ENCODE measurements around the gene RABAC1.

The RABAC1 gene

DNA sequence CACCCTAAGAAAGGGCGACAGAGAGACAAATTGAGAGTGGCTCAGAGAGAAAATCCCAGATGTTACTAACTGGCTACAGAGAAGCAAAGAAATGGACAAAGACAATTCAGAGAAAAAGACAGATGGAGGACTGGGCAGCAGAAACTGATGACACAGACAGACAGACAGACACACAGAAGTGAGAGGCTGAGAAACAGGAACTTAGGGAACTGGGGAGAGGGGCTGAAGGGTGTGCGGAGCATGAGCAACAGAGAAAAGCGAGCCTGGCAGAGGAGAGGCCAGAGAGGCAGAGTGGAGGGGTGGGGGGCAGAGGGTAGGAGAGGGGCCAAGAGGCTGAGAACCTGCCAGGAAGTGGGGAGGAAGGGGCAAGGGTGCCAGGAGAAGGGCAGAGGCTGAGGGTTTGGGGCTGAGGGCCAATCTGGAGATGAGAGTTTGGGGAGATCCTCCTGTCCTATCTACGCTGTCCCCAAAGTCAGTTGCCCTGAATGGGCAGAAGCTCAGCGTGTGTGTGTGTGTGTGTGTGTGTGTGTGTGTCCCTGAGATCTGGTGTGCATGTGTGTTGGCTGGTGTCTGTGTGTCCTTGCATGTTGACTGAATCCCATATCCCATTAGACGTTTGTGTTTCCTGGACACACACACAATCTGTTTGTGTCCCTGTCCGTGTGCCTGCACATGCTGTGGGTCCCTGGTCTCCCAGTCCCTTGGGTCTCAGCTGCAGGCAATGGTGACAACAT, 25.3 kb downstream of the RABAC1 start:
- Histone ChIP-seq H3K27ac (ENCODE audit: low read depth, low read length) (no peak overlapping the region), H3K27me3 (ENCODE audit: control insufficient read depth, insufficient read depth, low read length) (peaks cover 94% of the 10 kb centered on the region)

DNA sequence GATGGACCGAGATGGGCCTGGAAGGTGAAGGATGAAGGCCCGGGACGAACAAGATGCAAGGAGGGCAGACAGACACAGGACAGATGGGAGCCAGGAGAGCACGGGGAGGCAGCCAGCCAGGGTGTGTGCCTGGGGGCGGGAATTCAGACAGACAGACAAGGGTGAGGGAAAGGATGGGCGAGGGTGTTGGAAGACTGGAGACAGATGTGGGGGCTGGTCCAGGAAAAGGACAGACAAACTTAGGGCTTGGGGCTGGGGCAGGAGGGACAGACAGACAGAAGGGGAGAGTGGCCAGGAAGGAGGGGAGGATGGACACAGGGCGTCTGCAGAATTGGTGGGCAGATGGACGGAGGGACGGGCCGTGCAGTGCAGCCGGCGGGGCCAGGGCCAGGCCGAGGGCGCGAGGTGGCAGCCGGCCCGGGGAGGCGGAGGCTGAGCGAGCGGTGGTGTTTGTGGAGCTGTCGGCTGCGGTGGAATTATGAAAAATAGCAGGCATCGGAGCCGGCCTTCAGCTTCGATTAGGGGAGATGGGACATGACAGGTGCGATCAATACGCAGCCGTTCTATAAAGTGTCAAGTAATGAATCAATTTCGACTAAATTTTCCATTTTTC, 26.3 kb downstream of the RABAC1 start:
- peaks cover 26% of the 10 kb centered on the region for H3K4me1 ChIP-seq (ENCODE audit: control insufficient read depth, insufficient read depth, low read length)
- no peak overlapping the region for H3K27ac ChIP-seq (ENCODE audit: low read depth, low read length)
- H3K36me3 ChIP-seq (ENCODE audit: control insufficient read depth, insufficient read depth, low read length) = no peaks in the 10 kb centered on the region
- H3K4me3 ChIP-seq (ENCODE audit: low read depth, low read length) = no peak overlapping the region
- H3K9me3 ChIP-seq (ENCODE audit: control insufficient read depth, insufficient read depth, low read depth, low read length) = no peaks in the 10 kb centered on the region
- peaks cover 99% of the 10 kb centered on the region for H3K27me3 ChIP-seq (ENCODE audit: control insufficient read depth, insufficient read depth, low read length)
- H3K9ac ChIP-seq (ENCODE audit: low read length) = no peak overlapping the region

More for the DNA sequence above, 25.3 kb downstream of the RABAC1 start:
- Histone ChIP-seq H3K9me3 (ENCODE audit: control insufficient read depth, insufficient read depth, low read depth, low read length) (no peaks in the 10 kb centered on the region), H3K4me1 (ENCODE audit: control insufficient read depth, insufficient read depth, low read length) (peaks cover 24% of the 10 kb centered on the region), H3K36me3 (ENCODE audit: control insufficient read depth, insufficient read depth, low read length) (no peaks in the 10 kb centered on the region), H3K4me3 (ENCODE audit: low read depth, low read length) (no peak overlapping the region), H3K9ac (ENCODE audit: low read length) (no peak overlapping the region)

DNA sequence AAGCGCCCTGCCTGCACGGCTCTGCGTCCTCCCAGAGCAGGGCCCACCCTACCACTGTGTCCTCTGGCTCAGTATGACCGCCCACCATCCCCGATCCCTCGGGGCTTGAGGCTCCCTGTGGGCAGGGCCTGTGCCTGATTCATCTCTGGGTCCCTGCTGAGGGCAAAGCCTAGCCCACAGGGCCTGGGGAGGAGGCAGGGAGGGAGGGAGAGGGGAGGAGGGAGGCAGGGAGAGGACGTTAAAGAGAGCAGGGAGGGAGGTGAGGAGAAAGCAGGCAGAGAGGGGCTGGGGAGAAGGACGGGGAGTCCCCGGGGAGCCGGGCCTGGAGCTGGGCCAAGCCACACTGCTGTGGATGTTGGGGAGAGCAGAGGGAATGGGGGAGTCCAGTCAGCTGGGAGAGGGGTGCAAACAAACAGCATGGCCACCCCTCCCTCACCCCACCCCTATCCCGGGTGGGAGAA, 26.8 kb downstream of the RABAC1 start:
- Histone ChIP-seq H3K9me3 (ENCODE audit: control insufficient read depth, insufficient read depth, low read depth, low read length) (no peaks in the 10 kb centered on the region), H3K4me3 (ENCODE audit: low read depth, low read length) (0 out of 2 replicates have a peak overlapping the region, but pooled peaks have one; percentile 2), H3K27ac (ENCODE audit: low read depth, low read length) (no peak overlapping the region), H3K27me3 (ENCODE audit: control insufficient read depth, insufficient read depth, low read length) (peaks cover 98% of the 10 kb centered on the region), H3K9ac (ENCODE audit: low read length) (no peak overlapping the region), H3K4me1 (ENCODE audit: control insufficient read depth, insufficient read depth, low read length) (peaks cover 26% of the 10 kb centered on the region), H3K36me3 (ENCODE audit: control insufficient read depth, insufficient read depth, low read length) (no peaks in the 10 kb centered on the region)

DNA sequence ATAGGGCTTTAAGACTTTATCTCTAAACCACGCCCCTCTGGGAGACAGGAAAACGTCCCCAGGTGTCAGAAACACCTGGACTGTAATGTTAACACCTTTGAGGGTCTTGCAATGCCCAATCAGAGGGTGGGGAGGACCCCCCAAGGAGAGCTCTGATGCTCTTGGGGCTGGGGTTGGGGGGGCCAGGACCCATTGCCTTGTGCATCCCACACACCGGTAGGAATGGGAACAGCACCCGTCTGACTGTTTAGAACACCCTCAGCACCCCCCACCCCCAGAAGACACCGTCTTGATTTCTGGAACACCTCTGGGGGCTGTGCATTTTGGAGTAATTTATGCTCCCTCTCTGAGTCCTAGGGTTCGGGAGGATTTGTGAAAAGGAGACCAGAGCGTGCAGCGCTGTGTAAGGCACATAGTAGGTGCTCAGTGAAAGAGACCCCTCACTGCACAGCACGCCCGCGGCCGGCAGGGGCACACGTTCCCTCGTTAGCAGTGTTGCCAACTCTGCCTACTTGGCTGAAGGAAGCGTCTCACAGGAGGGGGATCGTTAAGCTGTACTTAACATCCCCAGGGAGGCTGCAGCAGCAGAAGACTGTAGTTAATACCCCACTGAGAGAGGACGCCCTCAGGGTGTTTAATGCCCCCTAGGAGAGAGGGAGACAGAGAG, 28.1 kb downstream of the RABAC1 start:
- H3K27me3 ChIP-seq (ENCODE audit: control insufficient read depth, insufficient read depth, low read length) = peaks cover 98% of the 10 kb centered on the region
- peaks cover 26% of the 10 kb centered on the region for H3K4me1 ChIP-seq (ENCODE audit: control insufficient read depth, insufficient read depth, low read length)
- no peak overlapping the region for H3K9ac ChIP-seq (ENCODE audit: low read length)
- no peak overlapping the region for H3K27ac ChIP-seq (ENCODE audit: low read depth, low read length)
- no peaks in the 10 kb centered on the region for H3K36me3 ChIP-seq (ENCODE audit: control insufficient read depth, insufficient read depth, low read length)
- no peak overlapping the region for H3K4me3 ChIP-seq (ENCODE audit: low read depth, low read length)
- no peaks in the 10 kb centered on the region for H3K9me3 ChIP-seq (ENCODE audit: control insufficient read depth, insufficient read depth, low read depth, low read length)

DNA sequence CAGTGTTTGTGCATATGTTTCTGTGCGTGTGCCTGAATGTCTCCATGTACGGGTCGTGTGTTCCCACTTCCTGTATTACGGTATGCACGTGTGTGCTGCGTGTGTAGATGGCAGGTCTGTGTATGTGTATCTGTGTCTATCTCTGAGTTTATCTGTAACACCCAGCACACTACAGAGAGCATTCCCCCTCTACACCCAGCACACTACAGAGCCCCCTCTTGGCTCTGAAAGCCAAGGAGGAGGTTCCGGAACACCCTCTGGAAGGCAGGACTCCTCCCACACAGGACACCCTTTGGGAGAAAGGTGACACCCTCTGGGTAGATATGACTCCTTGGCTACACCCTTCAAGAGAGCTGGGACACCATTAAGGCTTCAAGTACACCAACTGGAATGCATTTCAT, 28.8 kb downstream of the RABAC1 start:
- peaks cover 98% of the 10 kb centered on the region for H3K27me3 ChIP-seq (ENCODE audit: control insufficient read depth, insufficient read depth, low read length)
- no peak overlapping the region for H3K27ac ChIP-seq (ENCODE audit: low read depth, low read length)
- no peak overlapping the region for H3K9ac ChIP-seq (ENCODE audit: low read length)

DNA sequence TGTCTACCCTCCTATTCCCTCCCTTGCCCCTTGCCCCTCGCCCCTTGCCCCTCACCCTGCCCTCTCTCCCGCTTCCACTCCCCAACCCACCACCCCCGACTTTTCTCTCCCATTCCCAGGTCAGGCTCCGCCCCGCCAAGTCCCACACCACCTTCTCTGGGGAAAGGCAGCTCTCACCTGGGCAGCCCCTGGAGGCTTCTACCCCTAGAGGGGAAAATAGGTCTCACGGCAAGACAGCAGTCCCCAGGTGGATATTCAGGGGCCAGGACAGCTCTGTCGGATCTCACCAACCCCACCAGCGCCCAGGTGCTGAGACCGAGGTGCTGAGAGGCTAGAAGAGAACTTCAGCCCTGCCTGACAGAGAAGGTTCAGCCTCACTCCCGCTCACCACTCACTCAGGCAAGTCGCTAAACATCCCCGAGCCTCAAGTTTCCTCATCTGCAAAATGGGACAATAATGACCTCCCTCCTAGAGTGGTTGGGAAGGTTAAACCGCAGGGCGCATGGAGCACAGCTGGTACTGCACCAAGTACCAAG, 29.5 kb downstream of the RABAC1 start:
- Histone ChIP-seq H3K9ac (ENCODE audit: low read length) (no peak overlapping the region), H3K36me3 (ENCODE audit: control insufficient read depth, insufficient read depth, low read length) (no peaks in the 10 kb centered on the region), H3K4me3 (ENCODE audit: low read depth, low read length) (no peak overlapping the region), H3K9me3 (ENCODE audit: control insufficient read depth, insufficient read depth, low read depth, low read length) (no peaks in the 10 kb centered on the region), H3K27ac (ENCODE audit: low read depth, low read length) (no peak overlapping the region), H3K4me1 (ENCODE audit: control insufficient read depth, insufficient read depth, low read length) (peaks cover 26% of the 10 kb centered on the region), H3K27me3 (ENCODE audit: control insufficient read depth, insufficient read depth, low read length) (peaks cover 98% of the 10 kb centered on the region)

More for the DNA sequence above, 28.8 kb downstream of the RABAC1 start:
- Histone ChIP-seq H3K4me3 (ENCODE audit: low read depth, low read length) (no peak overlapping the region), H3K9me3 (ENCODE audit: control insufficient read depth, insufficient read depth, low read depth, low read length) (no peaks in the 10 kb centered on the region), H3K36me3 (ENCODE audit: control insufficient read depth, insufficient read depth, low read length) (no peaks in the 10 kb centered on the region), H3K4me1 (ENCODE audit: control insufficient read depth, insufficient read depth, low read length) (peaks cover 26% of the 10 kb centered on the region)

DNA sequence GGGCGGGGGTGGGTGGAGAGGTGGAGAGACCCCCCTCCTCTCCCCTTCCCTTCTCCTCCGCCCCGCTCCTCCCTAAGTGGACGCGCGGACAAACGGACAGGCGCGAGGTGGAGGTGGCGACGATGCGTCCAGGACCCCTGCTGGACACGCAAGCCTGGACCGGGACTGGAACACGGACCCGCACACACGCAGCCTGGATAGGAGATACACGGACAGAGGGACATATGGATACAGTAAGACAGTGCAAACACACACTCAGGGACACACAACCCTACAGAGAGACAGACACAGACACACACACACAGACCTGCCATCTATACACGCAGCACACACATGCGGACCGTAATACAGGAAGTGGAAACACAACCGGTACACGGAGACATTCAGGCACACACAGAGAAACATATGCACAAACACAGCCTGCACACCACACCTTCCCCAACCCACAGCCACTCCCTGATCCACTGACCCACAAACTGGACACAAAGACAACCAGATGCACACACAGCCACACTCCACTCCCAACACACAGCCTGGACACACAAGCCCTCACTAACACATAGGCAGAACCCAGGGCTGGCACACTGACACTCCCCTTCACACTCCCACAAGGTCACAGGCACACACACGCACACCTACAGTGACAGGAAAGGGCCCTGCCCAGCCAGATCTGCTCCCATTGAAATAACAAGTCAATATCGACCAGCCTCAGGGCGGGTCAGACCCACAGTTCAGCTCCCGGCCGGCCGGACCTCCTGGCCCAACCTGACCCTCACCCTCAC, 30.2 kb downstream of the RABAC1 start:
- Histone ChIP-seq H3K27ac (ENCODE audit: low read depth, low read length) (no peak overlapping the region), H3K9ac (ENCODE audit: low read length) (no peak overlapping the region), H3K36me3 (ENCODE audit: control insufficient read depth, insufficient read depth, low read length) (no peaks in the 10 kb centered on the region), H3K9me3 (ENCODE audit: control insufficient read depth, insufficient read depth, low read depth, low read length) (no peaks in the 10 kb centered on the region), H3K27me3 (ENCODE audit: control insufficient read depth, insufficient read depth, low read length) (peaks cover 98% of the 10 kb centered on the region), H3K4me1 (ENCODE audit: control insufficient read depth, insufficient read depth, low read length) (peaks cover 26% of the 10 kb centered on the region), H3K4me3 (ENCODE audit: low read depth, low read length) (peak overlapping the region; percentile 34)

DNA sequence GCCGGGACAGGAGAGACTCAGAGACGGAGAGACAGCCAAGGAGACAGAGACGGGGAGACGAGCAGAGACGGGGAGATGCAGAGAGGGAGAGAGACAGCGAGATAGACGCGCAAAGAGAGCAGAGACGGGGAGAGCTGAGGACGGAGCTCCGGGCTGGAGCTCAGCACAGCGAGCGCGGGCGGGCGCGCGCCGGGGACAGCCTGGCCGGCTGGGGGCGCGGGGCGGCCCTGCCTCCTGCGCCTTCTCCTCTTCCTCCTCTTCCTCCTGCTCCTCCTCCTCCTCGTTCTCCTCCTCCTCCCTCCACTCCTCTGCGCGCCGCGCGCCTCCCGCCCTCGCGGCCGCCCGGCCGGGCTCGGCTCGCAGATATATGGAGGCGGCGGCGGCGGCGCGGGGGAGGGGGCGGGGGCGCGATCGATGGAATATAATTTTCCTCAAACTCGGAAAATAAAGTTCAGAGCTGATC, 30.9 kb downstream of the RABAC1 start, which contains the start of gene ERFL:
Gene ERFL, minus strand, starts transcription at position 229 of the 463 bp plus-strand sequence. CDS start 15,530 bp downstream, outside the sequence.
- H3K27me3 ChIP-seq (ENCODE audit: control insufficient read depth, insufficient read depth, low read length) = peaks cover 95% of the 10 kb centered on the region
- no peaks in the 10 kb centered on the region for H3K9me3 ChIP-seq (ENCODE audit: control insufficient read depth, insufficient read depth, low read depth, low read length)
- peaks cover 26% of the 10 kb centered on the region for H3K4me1 ChIP-seq (ENCODE audit: control insufficient read depth, insufficient read depth, low read length)
- no peak within 1 kb of the TSS for H3K27ac ChIP-seq (ENCODE audit: low read depth, low read length)
- peak within 1 kb of the TSS; percentile 58 for H3K4me3 ChIP-seq (ENCODE audit: low read depth, low read length)
- no peak within 1 kb of the TSS for H3K9ac ChIP-seq (ENCODE audit: low read length)
- H3K36me3 ChIP-seq (ENCODE audit: control insufficient read depth, insufficient read depth, low read length) = no peaks in the 10 kb centered on the region

DNA sequence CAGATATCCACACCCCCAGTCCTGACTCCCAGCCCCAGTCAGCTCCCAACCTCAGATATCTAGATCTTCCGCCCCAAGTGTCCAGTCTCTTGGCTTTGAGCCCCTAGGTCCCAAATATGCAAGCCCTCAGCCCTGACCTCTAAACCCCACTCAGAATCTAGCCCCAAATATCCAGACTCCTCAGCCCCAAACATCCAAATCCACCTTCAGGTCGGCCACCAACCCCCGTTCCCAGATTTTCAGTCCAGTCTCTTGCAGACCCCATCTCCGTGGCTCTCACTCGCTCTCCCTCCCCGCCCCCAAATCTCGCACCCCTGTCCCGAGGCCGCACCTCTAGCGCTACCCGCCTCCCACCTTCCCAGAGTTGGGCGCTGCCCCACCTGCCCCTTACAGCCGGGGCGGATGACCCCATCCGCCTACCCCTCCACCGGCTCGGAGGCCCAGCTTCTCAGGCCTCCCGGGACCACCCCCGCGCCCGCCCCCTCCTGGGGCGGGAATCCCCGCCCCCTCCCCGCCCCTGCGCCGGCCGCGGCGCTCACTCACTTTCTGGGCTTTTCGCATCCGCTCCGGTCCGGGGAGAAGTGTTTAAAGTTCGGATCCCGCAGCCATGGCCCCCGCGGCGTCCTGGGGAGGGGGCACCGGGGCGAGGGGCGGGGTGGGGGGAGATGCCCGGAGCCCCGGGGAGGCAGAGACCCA, 31.5 kb downstream of the RABAC1 start:
- Histone ChIP-seq H3K27ac (ENCODE audit: low read depth, low read length) (no peak overlapping the region), H3K4me3 (ENCODE audit: low read depth, low read length) (peak overlapping the region; percentile 58), H3K9me3 (ENCODE audit: control insufficient read depth, insufficient read depth, low read depth, low read length) (no peaks in the 10 kb centered on the region), H3K36me3 (ENCODE audit: control insufficient read depth, insufficient read depth, low read length) (no peaks in the 10 kb centered on the region), H3K9ac (ENCODE audit: low read length) (no peak overlapping the region), H3K4me1 (ENCODE audit: control insufficient read depth, insufficient read depth, low read length) (peaks cover 22% of the 10 kb centered on the region), H3K27me3 (ENCODE audit: control insufficient read depth, insufficient read depth, low read length) (peaks cover 95% of the 10 kb centered on the region)
